Hematopoietic multipotent progenitor cell treated with erythropoietin and hydrocortisone succinate and interleukin-3 and kit ligand, for 15 days (in vitro differentiated cells): ENCODE results near the gene UBA5.
A peak's percentile ranks its signal among the peaks of the same experiment; 100 is the strongest.

Experiments
- DNase-seq: peaks from one replicate; pipeline ENCODE4 v3.0.0-alpha.2; 2015; ENCODE audit warnings: low spot score

The UBA5 gene

DNA sequence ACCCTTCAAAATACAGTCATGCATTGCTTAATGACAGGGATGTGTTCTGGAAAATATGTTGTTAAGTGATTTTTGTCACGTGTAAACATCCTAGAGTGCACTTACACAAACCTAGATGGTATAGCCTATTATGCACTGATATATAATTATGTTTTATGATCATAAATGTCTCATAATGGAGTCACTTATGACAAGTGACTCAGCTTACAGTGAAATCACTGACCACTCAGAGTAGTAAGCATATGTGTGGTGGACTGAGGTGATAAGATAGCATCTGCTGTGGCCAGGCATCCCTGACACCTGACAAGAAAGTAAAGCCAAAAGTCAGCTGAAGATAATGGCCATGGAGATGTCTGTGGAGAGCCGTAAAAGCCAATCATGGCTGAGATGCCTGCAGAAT is 5.9 kb upstream of the UBA5 start:
- DNase-seq = no peak

GRCh38 chr3:132654721-132655120 is 5.4 kb upstream of the UBA5 start:
- DNase-seq = no peak

DNA sequence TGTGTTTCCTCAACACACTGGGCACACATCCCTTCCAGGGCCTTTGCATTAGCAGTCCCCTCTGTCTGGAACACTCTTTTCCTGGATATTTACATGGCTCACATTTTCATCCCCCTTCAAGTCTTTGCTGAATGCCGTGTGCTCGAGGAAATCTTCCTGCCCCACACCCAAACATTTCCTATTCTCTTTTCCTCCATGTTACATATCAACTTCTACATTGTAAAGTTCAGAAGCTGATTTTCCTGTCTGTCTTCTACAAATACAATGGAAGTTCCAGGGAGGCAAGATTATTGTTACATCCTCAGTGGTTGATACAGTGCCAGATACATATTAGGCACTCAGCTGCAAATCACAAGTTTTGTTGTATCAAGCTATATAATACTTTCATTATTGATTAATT is 4.7 kb upstream of the UBA5 start:
- no peak for DNase-seq

- no peak for DNase-seq
Measured at GRCh38 chr3:132657869-132658747, 2.0 kb upstream of the UBA5 start.

GRCh38 chr3:132659000-132659364 is 1.1 kb upstream of the UBA5 start:
- DNase-seq = no peak

DNA sequence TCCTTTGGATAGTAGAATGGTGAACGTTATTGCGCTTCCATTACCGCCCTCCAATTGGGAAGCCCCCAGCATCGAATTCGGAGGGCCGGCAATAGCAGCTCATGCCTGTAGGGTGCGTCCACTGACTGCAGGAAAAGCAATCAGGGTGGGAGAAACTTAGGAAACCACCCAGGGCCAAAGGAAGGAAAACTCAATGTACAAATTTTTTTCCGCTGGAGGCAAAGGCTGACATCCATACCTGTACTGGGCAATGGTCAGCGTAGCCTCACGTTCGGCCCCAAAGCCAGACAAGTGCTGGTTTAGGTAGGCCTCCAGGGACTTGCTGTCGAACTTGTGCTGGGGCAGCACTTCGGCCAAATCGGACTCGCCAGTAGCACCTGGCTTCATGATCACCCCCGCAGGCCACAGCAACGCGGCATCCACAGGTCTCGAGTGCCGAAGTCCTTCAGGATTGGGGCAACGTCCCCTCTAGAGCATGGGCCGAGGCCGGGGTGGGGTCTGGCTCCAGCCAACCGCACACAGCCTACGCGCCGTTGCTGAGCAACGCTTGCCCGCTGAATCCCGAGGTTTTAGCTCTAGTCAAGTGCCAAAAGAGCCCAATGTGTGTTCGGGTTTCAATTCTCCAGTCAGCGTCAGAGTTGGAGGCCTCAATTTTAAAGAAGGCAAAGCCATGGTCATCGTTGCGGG is 621 bp upstream of the UBA5 start, which contains the start of gene ACAD11:
TSS of gene ACAD11 (minus strand) at position 445 of the 687 bp plus-strand sequence. CDS start at position 387, 58 bp downstream.
- DNase-seq = peak; percentile 44

DNA sequence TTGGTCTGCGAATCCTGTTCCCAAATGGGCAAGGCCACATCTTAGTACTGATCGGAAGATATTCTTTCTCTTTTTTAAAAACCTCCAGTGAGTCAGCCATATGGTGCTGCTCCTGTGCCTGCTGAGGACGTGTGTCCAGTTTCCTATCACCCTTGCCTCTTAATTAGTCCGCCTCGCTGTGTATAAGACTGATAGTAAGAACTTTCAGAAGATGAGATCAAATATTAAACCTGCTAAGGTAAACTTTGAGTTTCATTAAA is 612 bp downstream of the UBA5 start:
- DNase-seq = peak; percentile 22

DNA sequence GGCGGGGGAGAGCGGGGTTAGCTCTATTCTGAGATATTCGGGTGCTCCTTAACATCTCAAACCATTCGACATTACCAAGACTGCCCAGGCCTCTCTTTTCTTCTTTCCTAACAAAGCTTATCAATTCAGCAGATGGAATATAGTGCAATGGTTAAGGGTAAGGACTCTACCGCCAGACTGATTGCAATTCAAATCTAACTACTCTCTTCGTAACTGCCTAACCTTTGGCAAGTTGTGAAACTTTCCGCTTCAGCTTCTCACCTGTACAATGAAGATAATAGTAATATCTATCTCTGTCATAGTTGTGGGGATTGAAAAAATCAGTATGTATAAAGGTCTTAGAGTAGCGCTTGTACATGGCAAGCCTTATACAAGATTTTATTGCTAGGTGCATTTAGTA is 972 bp downstream of the UBA5 start:
- DNase-seq = peak; percentile 11

GRCh38 chr3:132662212-132662611 is 2.1 kb downstream of the UBA5 start:
- DNase-seq = no peak

- no peak for DNase-seq
Measured at GRCh38 chr3:132665230-132665745, 5.2 kb downstream of the UBA5 start.

- no peak for DNase-seq
Measured at GRCh38 chr3:132669256-132669777, 9.2 kb downstream of the UBA5 start.

GRCh38 chr3:132675408-132675807 is 15.3 kb downstream of the UBA5 start:
- DNase-seq = no peak

DNA sequence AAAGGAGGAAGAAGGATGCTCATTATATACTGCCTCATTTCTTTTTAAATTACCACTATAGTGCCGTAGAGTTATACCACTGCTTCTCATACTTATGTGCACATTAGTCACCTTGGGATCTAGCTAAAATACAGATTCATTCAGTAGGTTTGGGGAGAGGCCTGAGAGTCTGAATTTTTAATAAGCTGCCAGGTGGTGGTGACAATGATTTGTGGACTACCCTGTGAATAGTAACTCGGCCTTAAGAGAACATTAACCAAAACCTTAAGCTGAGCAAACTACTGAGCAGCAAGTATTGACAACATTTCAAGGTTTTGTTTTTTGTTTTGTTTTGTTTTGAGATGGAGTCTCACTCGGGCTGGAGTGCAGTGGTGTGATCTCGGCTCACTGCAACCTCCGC is 19.8 kb downstream of the UBA5 start:
- no peak for DNase-seq

GRCh38 chr3:132681421-132681820 is 21.3 kb downstream of the UBA5 start:
- no peak for DNase-seq

- no peak for DNase-seq
Measured at GRCh38 chr3:132682201-132682600, 22.1 kb downstream of the UBA5 start.

- DNase-seq = no peak
Measured at GRCh38 chr3:132690040-132690439, 29.9 kb downstream of the UBA5 start.

- no peak for DNase-seq
Measured at GRCh38 chr3:132694991-132695390, 34.9 kb downstream of the UBA5 start.

DNA sequence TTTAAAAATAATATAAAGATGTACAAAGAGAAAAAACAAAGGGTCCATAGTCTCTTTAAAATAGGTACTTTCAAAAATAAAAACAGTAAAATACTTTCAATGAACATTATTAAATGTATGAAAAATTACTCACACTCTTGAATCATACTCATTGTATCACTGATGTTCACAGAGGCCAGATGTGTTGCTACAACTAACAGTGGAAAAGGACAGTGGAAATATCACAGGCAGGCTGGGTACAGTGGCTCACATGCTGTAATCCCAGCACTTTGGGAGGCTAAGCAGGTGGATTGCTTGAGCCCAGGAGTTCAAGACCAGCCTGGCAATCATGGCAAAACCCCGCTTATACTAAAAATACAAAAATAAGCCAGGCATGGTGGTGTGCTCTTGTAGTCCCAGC is 35.3 kb downstream of the UBA5 start:
- DNase-seq = no peak

DNA sequence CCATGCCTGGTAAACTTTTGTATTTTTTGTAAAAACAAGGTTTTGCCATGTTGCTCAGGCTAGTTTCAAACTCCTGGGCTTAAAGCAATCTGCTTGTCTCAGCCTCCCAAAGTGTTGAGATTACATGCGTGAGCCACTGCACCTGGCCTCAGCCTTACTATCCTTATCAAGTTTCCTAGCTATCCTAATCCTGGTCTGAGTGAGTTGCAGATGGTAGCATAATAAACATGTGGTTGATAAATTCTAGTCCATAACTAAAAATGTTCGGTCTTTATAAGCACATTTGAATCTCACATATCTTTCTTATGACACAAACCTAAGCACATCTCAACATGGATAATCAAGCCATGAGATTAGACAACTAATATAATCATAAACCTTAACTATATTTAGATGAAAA is 43.6 kb downstream of the UBA5 start:
- no peak for DNase-seq

DNA sequence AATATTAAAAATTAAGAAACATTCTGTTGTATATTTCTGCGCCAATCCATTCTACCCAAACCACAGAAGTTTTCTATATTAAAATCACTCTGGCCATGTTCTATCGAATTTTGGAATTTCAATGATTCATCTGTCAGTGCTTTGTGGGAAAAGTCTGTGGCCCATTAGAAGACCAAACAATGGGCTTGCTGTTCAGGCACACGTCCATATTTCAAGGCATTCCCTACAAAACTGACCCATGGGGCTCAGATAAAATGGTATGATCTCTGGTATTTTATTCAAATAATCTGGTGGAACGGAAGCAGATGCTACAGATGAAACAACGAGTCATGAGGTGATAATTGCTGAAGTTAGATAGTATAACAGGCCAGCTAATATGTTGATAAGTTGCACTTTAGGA is 49.6 kb downstream of the UBA5 start:
- no peak for DNase-seq

- no peak for DNase-seq
Measured at GRCh38 chr3:132710311-132710710, 50.2 kb downstream of the UBA5 start.

DNA sequence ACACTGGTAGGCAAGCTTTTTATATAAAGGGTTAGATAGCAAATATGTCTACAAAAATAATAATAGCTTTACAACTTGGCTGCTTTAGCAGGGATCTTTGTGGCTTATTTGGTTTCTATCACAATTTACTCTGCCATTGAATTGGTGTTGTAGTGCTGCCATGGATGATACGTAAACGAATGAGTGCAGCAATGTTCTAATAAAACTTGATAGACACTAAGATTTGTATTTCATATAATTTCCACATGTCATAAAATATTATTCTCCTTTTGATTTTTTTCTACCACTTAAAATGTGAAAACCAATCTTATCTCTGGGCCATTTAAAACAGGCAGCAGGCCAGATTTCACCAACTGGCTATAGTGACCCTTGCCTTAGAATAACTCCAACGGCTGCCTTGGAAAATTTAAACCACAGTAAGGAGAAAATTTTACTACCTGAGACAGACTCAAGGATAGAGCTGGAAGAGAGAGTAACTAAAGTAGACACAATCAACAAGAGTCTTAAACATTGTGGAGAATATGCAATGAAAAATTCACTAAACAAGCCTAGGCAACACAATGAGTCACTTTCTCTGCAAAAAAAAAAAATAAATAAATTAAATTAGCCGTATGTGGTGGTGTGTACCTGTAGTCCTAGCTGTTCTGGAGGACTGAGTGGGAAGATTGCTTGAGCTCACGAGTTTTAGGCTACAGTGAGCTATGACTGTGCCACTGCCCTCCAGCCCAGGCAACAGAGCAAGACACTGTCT is 54.0 kb downstream of the UBA5 start:
- no peak for DNase-seq

DNA sequence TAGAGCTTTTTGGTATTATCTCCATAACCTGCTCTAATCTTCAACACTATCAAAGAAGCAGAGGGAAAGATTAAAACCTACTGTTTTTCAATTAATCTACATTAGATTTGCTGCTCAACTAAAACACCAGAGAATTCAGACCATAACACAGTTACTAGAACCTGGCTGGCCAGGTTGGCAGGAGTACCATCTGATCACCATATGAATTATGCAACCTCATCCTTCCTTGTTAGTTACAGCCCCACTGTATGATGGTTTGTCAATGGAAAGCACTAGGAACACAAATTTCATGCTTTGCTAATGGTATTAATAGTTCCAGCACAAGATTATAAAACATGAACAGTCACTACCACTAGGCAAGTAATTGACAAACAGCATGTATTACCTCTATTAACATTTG is 56.2 kb downstream of the UBA5 start:
- no peak for DNase-seq
